ENCODE measurements around the gene R3HDM4. TPM values are rescaled to one million over a fixed set of nuclear protein-coding genes. Genes with fewer than 3 reads are reported as not detected.

The R3HDM4 gene
- total RNA-seq, 4 donors from 2014 or later, result 29.2 to 45.8 (median 34.9) TPM

GRCh38 chr19:954672-955494 is 41.9 kb upstream of the R3HDM4 start:
- H3K4me3 ChIP-seq (replicated peaks in 1 of 3), result no peak overlapping the region
- TF ChIP-seq POLR2A (IDR thresholded peaks at IDR 0.05), result no peak
- TF ChIP-seq CTCF (IDR thresholded peaks at IDR 0.05), result no peak
- H3K4me1 ChIP-seq, result peaks cover 11% of the 10 kb centered on the region in 2 donors
- DNase-seq, result no peak
- no peaks in the 10 kb centered on the region for H3K36me3 ChIP-seq
- 73 to 76% methylated on average over 22 to 41 of the region's 43 CpGs for WGBS, 2 donors
- H3K27ac ChIP-seq, result no peak overlapping the region
- no peaks in the 10 kb centered on the region for H3K27me3 ChIP-seq
- no peaks in the 10 kb centered on the region for H3K9me3 ChIP-seq
- intact Hi-C loops (cut with DNase I), result no loop called here

GRCh38 chr19:954272-954671 is 41.3 kb upstream of the R3HDM4 start:
- H3K27me3 ChIP-seq, result no peaks in the 10 kb centered on the region
- no peaks in the 10 kb centered on the region for H3K9me3 ChIP-seq
- intact Hi-C loops (cut with DNase I), result no loop called here
- H3K4me1 ChIP-seq, result peaks cover 11% of the 10 kb centered on the region in 2 donors
- DNase-seq, result no peak
- TF ChIP-seq POLR2A (IDR thresholded peaks at IDR 0.05), result no peak
- no peak for TF ChIP-seq CTCF (IDR thresholded peaks at IDR 0.05)
- WGBS, 2 donors, result 81 to 84% methylated on average over 14 of the region's 14 CpGs
- no peak overlapping the region for H3K27ac ChIP-seq
- H3K4me3 ChIP-seq (replicated peaks in 1 of 3), result no peak overlapping the region
- no peaks in the 10 kb centered on the region for H3K36me3 ChIP-seq

- 55 to 59% methylated on average over 31 to 32 of the region's 33 CpGs for WGBS, 2 donors
- no peaks in the 10 kb centered on the region for H3K27me3 ChIP-seq
- TF ChIP-seq POLR2A (IDR thresholded peaks at IDR 0.05) (no peak), CTCF (IDR thresholded peaks at IDR 0.05) (no peak)
- peaks cover 11% of the 10 kb centered on the region in 2 donors for H3K4me1 ChIP-seq
- no peak overlapping the region for H3K27ac ChIP-seq
- no peak overlapping the region for H3K4me3 ChIP-seq (replicated peaks in 1 of 3)
- no peaks in the 10 kb centered on the region for H3K9me3 ChIP-seq
- DNase-seq, result no peak
- no peaks in the 10 kb centered on the region for H3K36me3 ChIP-seq
- intact Hi-C loops (cut with DNase I), result no loop called here
These were observed 40.6 kb upstream of the R3HDM4 start for GRCh38 chr19:953445-954271.

- no peaks in the 10 kb centered on the region for H3K36me3 ChIP-seq
- WGBS, 2 donors, result 19 to 22% methylated on average over 14 to 16 of the region's 21 CpGs
- no peak overlapping the region for H3K4me3 ChIP-seq (replicated peaks in 1 of 3)
- H3K27me3 ChIP-seq, result no peaks in the 10 kb centered on the region
- no peaks in the 10 kb centered on the region for H3K9me3 ChIP-seq
- intact Hi-C loops (cut with DNase I), result no loop called here
- H3K4me1 ChIP-seq, result peaks cover 11% of the 10 kb centered on the region in 2 donors
- no peak for TF ChIP-seq POLR2A (IDR thresholded peaks at IDR 0.05)
- TF ChIP-seq CTCF (IDR thresholded peaks at IDR 0.05), result no peak
- DNase-seq, result peak in 1 of 2 donors; percentile 13
- H3K27ac ChIP-seq, result no peak overlapping the region
These were observed 39.8 kb upstream of the R3HDM4 start for GRCh38 chr19:952680-953444.
